ENCODE data around the gene CCDC127.

CCDC127 gene

GRCh38 chr5:159448-160172, 58.3 kb downstream of the CCDC127 start:
- no peak for DNase-seq (ENCODE audit: low read depth in 1 of 2, low spot score in 1 of 2)

GRCh38 chr5:158807-159447, 59.0 kb downstream of the CCDC127 start:
- DNase-seq (ENCODE audit: low read depth in 1 of 2, low spot score in 1 of 2): no peak

GRCh38 chr5:157801-158200, 60.2 kb downstream of the CCDC127 start:
- DNase-seq (ENCODE audit: low read depth in 1 of 2, low spot score in 1 of 2): no peak

GRCh38 chr5:157126-157715, 60.7 kb downstream of the CCDC127 start:
- DNase-seq (ENCODE audit: low read depth in 1 of 2, low spot score in 1 of 2): no peak

GRCh38 chr5:156411-157072, 61.4 kb downstream of the CCDC127 start:
- no peak for DNase-seq (ENCODE audit: low read depth in 1 of 2, low spot score in 1 of 2)

GRCh38 chr5:155651-156410, 62.1 kb downstream of the CCDC127 start:
- DNase-seq (ENCODE audit: low read depth in 1 of 2, low spot score in 1 of 2): no peak

GRCh38 chr5:154826-155225, 63.1 kb downstream of the CCDC127 start:
- no peak for DNase-seq (ENCODE audit: low read depth in 1 of 2, low spot score in 1 of 2)

GRCh38 chr5:154236-154635, 63.7 kb downstream of the CCDC127 start:
- no peak for DNase-seq (ENCODE audit: low read depth in 1 of 2, low spot score in 1 of 2)

- no peak for DNase-seq (ENCODE audit: low read depth in 1 of 2, low spot score in 1 of 2)
These were observed 64.7 kb downstream of the CCDC127 start for GRCh38 chr5:153256-153655.

GRCh38 chr5:152077-152476, 65.9 kb downstream of the CCDC127 start:
- DNase-seq (ENCODE audit: low read depth in 1 of 2, low spot score in 1 of 2): no peak

- DNase-seq (ENCODE audit: low read depth in 1 of 2, low spot score in 1 of 2): no peak
These were observed 67.2 kb downstream of the CCDC127 start for GRCh38 chr5:150746-151145.

GRCh38 chr5:149745-150485, 68.0 kb downstream of the CCDC127 start:
- no peak for DNase-seq (ENCODE audit: low read depth in 1 of 2, low spot score in 1 of 2)

- no peak for DNase-seq (ENCODE audit: low read depth in 1 of 2, low spot score in 1 of 2)
These were observed 70.2 kb downstream of the CCDC127 start for GRCh38 chr5:147751-148150.

Data from activated CD4-positive, alpha-beta T cell treated with anti-CD3 and anti-CD28 coated beads, Interleukin-2, amount 50 U/mL, for 24 hours (primary cell).